GM18507 (cell line): Measurements from ENCODE around the gene GSG1L.

Experiments
- DNase-seq: peaks from one replicate; pipeline ENCODE4 v3.0.0; 2011; ENCODE audit warnings: low read depth; ENCODE audit not compliant: insufficient read length; ENCODE audit errors: extremely low spot score
- FAIRE-seq: peaks from 2 replicates; lab custom pipeline; 2011; peaks lifted over from hg19 to GRCh38; lab: Jason Lieb, UNC

The GSG1L gene

GRCh38 chr16:27924411-27925118 lies 138.9 kb downstream of the GSG1L start:
- no peak for DNase-seq
- no peak for FAIRE-seq

- FAIRE-seq (no peak), DNase-seq (no peak)
Measured at GRCh38 chr16:27923751-27924150, 139.8 kb downstream of the GSG1L start.

GRCh38 chr16:27922433-27922832 lies 141.1 kb downstream of the GSG1L start:
- no peak for DNase-seq
- FAIRE-seq, result no peak

GRCh38 chr16:27921134-27921533 lies 142.4 kb downstream of the GSG1L start:
- no peak for FAIRE-seq
- no peak for DNase-seq

DNA sequence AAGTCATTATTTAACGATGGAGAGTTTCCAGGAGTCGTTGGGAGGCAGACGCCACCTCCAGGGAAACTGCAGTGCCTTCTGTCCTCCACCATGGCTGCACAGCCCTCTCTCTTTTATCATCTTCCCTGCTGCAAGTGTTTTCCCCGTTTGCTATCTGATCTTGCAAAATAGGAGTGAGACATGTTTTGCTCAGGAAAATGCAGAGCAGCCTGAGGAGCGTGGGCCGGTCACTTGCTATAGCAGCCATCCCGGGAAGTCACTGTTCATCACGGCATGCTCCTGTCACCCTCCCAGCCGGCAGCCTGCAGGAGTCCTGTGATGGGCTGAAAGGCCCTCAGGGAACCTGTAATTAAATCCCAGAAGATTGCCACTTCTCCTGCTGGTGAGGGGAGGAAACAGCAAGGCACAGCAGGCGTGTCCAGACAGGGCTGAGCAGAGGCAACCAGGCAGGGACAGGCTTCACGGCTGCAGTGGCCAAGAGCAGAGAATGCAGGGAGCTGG lies 143.1 kb downstream of the GSG1L start:
- FAIRE-seq (no peak), DNase-seq (no peak)

DNA sequence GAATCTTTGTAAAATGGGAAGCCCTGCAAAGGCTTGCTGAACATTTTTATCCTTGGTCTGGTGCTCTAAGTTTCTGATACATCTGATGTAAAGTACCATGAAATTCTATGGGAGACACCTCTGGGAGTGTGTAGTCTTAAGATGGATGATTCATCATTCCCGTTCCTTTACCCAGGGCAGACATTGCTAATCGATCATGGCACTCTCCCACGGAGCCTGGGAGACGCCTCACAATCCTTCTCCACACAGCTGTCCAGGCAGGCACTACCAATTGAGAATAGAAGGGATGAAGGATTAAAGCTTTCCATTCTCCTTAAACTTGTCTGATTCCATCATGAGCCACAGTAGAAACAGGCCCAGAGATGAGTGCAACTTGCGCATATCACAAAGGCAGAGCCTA lies 144.8 kb downstream of the GSG1L start:
- FAIRE-seq (no peak), DNase-seq (no peak)

DNA sequence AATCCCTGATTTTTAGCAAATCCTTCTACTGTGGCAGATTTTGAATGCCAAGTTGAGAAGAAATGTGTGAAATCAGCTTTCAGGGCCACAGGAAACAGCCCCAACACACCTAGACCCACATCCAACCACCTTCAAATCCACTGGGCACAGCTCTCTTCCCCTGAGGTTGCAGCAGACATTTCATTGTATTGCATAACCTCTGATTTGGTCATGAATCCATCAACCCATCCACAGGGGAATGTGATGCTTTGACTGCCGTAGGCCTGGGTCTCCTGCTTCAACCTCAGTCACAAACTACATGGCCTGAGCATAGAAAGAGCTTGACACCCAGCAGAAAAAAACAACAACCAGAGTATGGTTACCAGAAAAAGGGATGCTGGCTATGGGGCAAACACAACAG lies 145.6 kb downstream of the GSG1L start:
- no peak for DNase-seq
- FAIRE-seq, result no peak

DNA sequence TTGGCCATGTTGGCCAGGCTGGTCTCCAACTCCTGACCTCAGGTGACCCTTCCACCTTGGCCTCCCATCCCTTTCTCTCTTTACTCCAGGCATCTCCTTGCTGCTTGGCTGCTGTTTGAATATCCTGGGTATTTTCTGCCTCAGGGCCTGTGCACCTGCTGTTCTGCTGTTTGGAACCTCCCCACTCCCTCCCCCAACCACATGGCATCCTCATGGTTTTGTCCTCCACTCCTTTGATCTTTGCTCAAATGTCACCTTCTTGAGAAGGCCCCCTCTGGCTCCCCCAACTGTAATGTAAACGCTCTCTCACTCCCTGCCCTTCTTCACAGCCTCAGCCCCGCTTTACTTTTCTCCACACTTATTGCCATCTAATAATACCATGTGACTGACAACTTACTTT lies 152.0 kb downstream of the GSG1L start:
- FAIRE-seq, result no peak

DNA sequence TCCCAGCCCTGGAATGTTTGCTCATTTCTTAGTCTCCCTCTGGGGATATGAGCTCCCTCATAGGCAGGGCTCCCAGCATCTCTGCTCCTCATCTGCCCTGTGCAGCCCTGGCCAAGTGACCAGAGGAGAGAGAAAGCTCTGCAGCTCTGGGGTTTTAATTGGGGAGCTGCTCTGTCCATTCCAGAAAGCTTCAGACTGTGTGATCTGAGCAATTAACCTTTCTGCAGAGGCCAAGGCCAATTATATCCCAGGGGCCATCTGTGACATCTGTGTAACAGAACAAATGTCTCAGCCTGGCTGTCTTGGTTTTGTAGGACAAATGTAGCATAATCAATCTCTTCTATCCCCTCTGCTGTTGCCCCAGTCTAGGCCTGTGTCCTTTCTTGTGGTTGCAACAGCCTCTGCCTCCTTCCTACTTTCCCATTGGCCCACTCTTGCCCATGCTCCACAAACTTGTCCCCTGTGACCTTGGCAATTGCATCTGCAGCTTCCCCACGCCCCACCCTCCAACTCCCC lies 156.0 kb downstream of the GSG1L start:
- DNase-seq, result no peak
- FAIRE-seq, result no peak

More for the DNA sequence above, 152.0 kb downstream of the GSG1L start:
- no peak for DNase-seq

DNA sequence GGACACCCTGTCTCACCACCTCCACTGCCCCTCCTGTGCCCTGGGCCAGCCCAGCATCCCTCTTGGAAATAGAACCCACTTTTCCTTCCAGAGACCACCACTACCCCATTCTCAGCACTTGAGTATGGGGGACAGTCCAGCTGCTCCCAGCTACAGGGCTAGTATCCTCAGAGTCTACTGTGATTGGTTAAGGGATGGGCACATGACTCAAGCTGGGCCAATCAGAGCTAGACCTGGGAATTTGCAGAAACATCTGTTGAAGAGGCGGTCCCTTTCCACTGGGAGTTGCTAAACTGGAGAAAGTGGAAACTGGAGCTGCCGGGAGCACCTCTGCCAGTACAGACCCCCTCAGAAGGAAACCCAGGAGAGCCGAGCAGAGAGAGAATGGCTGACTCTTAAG lies 156.6 kb downstream of the GSG1L start:
- FAIRE-seq, result no peak
- DNase-seq, result no peak

DNA sequence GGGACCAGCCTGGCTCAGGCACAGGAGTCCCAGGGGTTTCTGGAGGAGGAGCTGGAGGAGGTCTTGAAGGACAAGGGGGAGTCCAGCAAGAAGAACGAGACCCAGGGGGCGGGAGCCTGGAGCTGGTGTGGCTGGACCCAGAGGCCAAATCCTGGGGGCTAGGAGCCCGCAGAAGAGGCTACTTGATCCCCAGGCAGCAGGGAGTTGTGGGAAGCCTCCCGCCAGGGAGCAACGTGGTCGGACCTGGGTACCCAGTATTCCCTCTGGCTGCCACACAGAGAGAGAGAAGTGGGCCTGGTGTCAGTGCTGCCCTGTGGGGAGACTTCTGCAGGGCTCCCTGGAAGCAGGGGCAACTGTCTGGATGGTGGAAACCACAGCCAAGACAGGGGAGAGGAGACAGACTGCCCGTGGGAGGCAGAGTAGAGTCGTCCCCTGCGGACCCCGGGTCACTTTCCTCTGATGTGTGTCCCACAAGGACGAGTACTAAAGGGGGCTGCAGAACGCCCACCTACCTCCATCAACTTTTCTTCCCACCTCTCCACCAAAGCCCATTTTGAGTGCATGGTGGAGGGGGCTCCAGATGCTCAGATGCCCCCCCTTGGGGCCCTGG lies 160.4 kb downstream of the GSG1L start:
- DNase-seq (no peak), FAIRE-seq (no peak)

GRCh38 chr16:27902551-27902950 lies 161.0 kb downstream of the GSG1L start:
- DNase-seq (no peak), FAIRE-seq (no peak)

DNA sequence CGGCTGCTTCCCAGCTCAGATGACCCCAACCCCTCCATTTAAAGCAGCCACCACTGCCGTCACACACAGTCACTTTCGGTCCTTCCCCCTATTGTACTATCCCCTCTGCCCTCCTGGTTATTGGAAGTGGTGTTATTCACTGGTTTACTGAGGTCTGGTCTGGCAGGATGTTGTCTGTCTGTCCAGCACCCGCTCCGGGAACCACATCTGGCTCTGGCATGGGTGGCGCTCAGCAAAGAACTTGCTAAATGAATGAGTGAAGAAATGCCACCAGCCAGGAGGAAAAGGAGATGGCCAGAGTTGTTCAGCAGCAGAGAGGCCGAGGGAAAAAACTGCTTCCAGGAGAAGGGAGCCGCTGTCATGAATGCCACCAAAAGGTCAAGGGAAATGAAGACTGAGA lies 161.6 kb downstream of the GSG1L start:
- DNase-seq (no peak), FAIRE-seq (no peak)

DNA sequence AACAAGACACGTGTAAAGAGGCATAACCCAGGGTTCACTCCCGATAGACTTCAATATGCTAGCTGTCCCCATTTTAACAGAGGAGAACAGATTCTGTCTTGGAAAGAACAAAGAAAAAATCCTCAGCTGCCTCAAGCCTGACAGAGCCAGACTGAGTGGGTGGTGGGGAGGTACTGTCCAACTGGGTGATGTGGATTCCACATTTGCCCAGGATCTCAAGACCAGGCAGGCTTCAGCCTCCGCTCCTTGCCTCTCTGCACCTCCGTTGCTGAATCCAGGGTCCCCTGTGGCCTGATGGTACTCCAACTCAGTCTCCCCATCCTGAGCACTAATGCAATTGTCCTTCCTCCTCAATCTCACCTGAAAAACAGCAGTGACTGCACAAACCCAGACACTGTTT lies 163.8 kb downstream of the GSG1L start:
- FAIRE-seq (no peak), DNase-seq (no peak)

GRCh38 chr16:27894386-27894785 lies 169.1 kb downstream of the GSG1L start:
- FAIRE-seq (no peak), DNase-seq (no peak)

DNA sequence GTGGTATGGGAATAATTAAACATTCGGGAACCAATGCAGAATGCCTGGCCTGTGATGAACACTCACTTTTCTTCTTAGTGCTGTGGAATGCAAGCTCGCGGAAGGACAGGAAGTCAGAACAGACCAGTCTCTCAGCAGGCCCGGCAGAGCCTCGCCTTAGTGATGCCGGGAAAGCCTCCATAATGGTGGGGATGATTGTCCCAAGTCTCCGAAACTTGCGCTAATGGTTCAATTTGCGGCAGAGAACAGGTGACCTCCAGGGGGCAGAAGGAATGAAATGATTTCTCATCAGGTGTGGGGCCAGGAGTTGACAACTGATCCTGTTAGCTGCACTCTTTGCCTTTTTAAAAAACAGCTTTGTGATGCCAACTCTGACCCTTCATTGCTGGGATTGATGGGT lies 170.6 kb downstream of the GSG1L start:
- no peak for DNase-seq
- FAIRE-seq, result no peak

DNA sequence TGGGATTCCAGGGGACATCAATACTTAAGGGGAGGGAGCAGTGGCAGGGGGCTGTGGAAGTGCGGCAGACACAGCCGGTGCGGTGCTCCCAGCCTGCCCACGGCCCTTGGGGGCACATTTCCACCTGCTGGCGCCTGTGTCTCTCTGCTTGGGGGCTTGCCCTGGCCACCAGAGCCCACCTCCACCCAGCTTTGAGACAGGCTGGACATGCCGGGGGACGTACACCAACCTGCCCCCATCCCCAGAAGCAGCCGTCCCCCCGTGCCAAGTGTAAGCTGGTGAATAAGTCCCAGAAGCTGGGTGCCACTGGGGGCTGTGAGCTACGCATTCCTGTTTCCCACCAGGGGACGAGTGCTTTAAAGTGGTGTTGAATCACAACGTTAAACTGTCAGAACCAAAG lies 172.6 kb downstream of the GSG1L start:
- FAIRE-seq, result no peak
- no peak for DNase-seq

- FAIRE-seq, result no peak
Measured at GRCh38 chr16:27890006-27890405, 173.5 kb downstream of the GSG1L start.

DNA sequence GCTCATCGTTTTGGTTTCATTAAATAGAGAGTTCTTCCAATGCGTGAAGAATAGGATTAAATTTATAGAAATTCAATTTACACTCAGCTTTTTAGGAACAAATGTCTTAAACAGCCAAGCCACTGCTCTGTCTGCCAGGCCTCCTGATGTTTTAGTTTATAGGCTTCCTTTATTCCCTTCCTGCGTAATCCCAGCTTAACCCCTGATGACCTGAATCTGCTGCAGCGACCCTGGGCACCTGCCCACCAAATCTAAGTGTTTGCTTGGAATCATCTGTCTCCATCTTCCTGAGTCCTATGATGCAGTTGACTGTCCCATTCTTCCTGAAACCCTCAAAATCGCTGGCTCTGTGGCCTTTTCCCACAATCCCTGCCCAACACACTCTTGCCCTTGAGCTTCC lies 179.9 kb downstream of the GSG1L start:
- no peak for DNase-seq
- FAIRE-seq, result no peak

More at GRCh38 chr16:27890006-27890405, 173.5 kb downstream of the GSG1L start:
- DNase-seq, result no peak

DNA sequence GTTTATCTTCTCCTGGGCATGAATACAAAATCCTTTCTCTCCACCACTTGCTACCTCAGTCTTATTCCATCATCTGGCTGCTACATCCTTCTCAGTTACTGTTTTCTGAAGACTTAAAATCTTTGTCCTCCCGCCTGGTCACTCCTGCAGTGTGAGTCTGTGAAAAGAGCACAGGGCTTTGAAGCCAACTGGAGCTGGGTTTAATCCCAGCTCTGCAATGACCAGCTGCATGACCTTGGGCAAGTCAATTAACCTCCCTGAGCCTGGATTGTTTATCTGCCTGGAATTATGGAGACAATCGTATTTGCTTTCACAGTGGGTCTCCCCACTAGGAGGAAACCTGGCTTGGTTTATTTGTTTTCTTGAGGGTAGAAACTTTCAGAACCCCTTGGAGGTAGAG lies 183.2 kb downstream of the GSG1L start:
- DNase-seq (no peak), FAIRE-seq (no peak)

- no peak for FAIRE-seq
- no peak for DNase-seq
Measured at GRCh38 chr16:27879601-27880247, 183.8 kb downstream of the GSG1L start.
